Psoas muscle (tissue), 8 donors: Measurements from ENCODE around the gene MOCS1. TPM values are rescaled to one million over a fixed set of nuclear protein-coding genes. Genes with fewer than 3 reads are reported as not detected.

ENCODE experiments used
- ATAC-seq, 4 donors: fragments of 200-7000 bp; cut with Tn5 transposase; one replicate each; pipeline ENCODE4 v1.9.1; 2020; ENCODE audit warnings: moderate library complexity in 3 of 4, mild to moderate bottlenecking in 2 of 4
- DNase-seq, 2 donors: peaks; one replicate each; pipeline ENCODE4 v3.0.0-alpha.2; 2020
- H3K27ac ChIP-seq: fragments of 200-600 bp; one replicate; pipeline ENCODE4 v1.8.0; 2022
- H3K27me3 ChIP-seq, 3 donors: fragments of 200-600 bp in 1 of 3; one replicate each; pipeline versions ENCODE4 v1.6.1 to v1.8.0; 2013 to 2022; ENCODE audit warnings: low read length in 2 of 3, mild to moderate bottlenecking in 2 of 3, moderate library complexity in 1 of 3; ENCODE audit not compliant: insufficient read depth in 3 of 3
- H3K36me3 ChIP-seq, 2 donors: fragments of 200-600 bp in 1 of 2; one replicate each; pipeline versions ENCODE4 v1.6.1 to v1.8.0; 2013 to 2022; ENCODE audit warnings: low read depth in 1 of 2, mild to moderate bottlenecking in 1 of 2, moderate library complexity in 1 of 2; ENCODE audit not compliant: insufficient read depth in 1 of 2
- H3K4me1 ChIP-seq: fragments of 200-600 bp; one replicate; pipeline ENCODE4 v1.8.0; 2022
- H3K4me3 ChIP-seq: fragments of 200-600 bp; one replicate; pipeline ENCODE4 v1.8.0; 2022; ENCODE audit warnings: mild to moderate bottlenecking
- H3K9me3 ChIP-seq: fragments of 200-600 bp; one replicate; pipeline ENCODE4 v1.8.0; 2022
- CTCF ChIP-seq: fragments of 200-600 bp; IDR thresholded peaks from one replicate; pipeline ENCODE4 v1.8.0; 2022; ENCODE audit warnings: antibody characterized with exemption
- WGBS, 3 donors: extraction: QIAGEN DNeasy Blood & Tissue Kit; methylation state at CpG; one replicate each; pipeline versions ENCODE4 v1.1.6 to v1.1.7; 2013; 5-methylcytosine and 5-hydroxymethylcytosine counted together
- intact Hi-C, 2 donors: fragments of 100-400 bp; cut with DNase I; formaldehyde crosslinking; loops; one replicate each; pipeline versions ENCODE4 v1.11.0 to v1.14.2; 2022
- polyA plus RNA-seq, 3 donors: library from polyadenylated mRNA; stranded (reverse); fragments of 200-250 nt; gene quantifications; one replicate each; pipeline ENCODE4 v1.2.3, GENCODE V29; 2013
- total RNA-seq, 4 donors: library from RNA; stranded (reverse); fragmentation: NEBNext Ultra II Directional in 2 of 4; extraction: Animal tissue kit (Norgen Biotek cat#: 25700) in 2 of 4; gene quantifications; one replicate each; pipeline versions ENCODE4 v1.2.1 to v1.2.4, GENCODE V29; 2021 to 2023
- donor health status: healthy with polysubstance abuse.
- donor health status: DM: no; HTN: no; CAD: no; lungs with moderate emphysema.
- donor health status: Bipolar disorder and iron deficiency.
- donor health status: healthy.
- donor health status: DM: yes; HTN: yes; CAD: no.
- donor health status: DM: no; HTN: no; CAD: no.
- donor health status: DM: no; HTN: no; CAD: no.
- donor health status: DM: yes; HTN: yes; CAD: no.

MOCS1 gene
- total and polyA plus RNA-seq, 7 donors, result 17.3 to 44.2 (median 32.5) TPM

DNA sequence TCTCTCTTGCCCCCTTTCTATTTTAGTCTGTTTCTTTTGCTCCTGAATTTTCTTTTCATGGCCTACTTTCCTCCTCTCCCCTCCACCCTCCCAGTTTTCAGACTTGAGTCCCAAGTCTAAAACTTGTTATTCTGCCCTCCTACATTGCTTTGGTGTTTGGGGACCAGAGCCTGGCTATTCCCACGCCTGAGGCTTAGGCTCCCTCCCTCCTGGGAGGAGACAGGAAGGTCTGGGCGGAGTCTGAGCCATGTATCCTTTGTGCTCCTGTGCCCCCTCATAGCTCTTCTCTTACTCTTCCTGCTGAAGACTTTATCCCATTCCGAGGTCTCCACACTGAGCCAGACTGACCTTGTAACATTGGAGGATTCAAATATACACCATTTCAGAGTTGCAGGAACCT is 72.6 kb downstream of the MOCS1 start:
- Histone ChIP-seq H3K4me1 (no peaks in the 10 kb centered on the region), H3K4me3 (no peak overlapping the region), H3K9me3 (no peaks in the 10 kb centered on the region), H3K27ac (no peak overlapping the region), H3K27me3 (no peaks in the 10 kb centered on the region), H3K36me3 (peaks cover 4 to 48% of the 10 kb centered on the region in 2 donors)
- no peak for TF ChIP-seq CTCF
- intact Hi-C loops, result no loop called here
- no peak for DNase-seq
- no peak for ATAC-seq
- WGBS, 3 donors, result 72 to 77% (median 72%) methylated on average over 3 of the region's 3 CpGs

GRCh38 chr6:39859025-39859424 is 75.2 kb downstream of the MOCS1 start:
- ATAC-seq (no peak), DNase-seq (no peak)
- TF ChIP-seq CTCF, result no peak
- Histone ChIP-seq H3K27ac (no peak overlapping the region), H3K9me3 (no peaks in the 10 kb centered on the region), H3K4me3 (no peak overlapping the region), H3K27me3 (no peaks in the 10 kb centered on the region), H3K4me1 (no peaks in the 10 kb centered on the region), H3K36me3 (peaks cover 4 to 48% of the 10 kb centered on the region in 2 donors)
- WGBS, 3 donors, result 90 to 100% (median 93%) methylated on average over 2 of the region's 2 CpGs
- intact Hi-C loops, result no loop called here

GRCh38 chr6:39855356-39855995 is 78.8 kb downstream of the MOCS1 start:
- no peaks in the 10 kb centered on the region for H3K9me3 ChIP-seq
- H3K4me3 ChIP-seq, result no peak overlapping the region
- no peak overlapping the region for H3K27ac ChIP-seq
- no peak for DNase-seq
- no peak for TF ChIP-seq CTCF
- peaks cover 7% of the 10 kb centered on the region for H3K4me1 ChIP-seq
- peak in 1 of 4 donors; percentile 31 for ATAC-seq
- no peaks in the 10 kb centered on the region for H3K27me3 ChIP-seq
- peaks cover 4 to 29% of the 10 kb centered on the region in 2 donors for H3K36me3 ChIP-seq
- intact Hi-C loops, result no loop called here
- WGBS, 3 donors, result 70 to 78% (median 76%) methylated on average over 7 of the region's 7 CpGs

Other genes starting within 250 kb of the MOCS1 start
- under 1 TPM in 2 of 4 donors, not detected in 2; 0.14 to 0.17 TPM for gene KIF6, start 209.1 kb downstream of the MOCS1 start, total RNA-seq
- under 1 TPM; 0.03 to 0.09 (median 0.08) TPM for gene KIF6, start 209.1 kb downstream of the MOCS1 start, polyA plus RNA-seq
- 10 to 100 TPM; 10.7 to 67.1 (median 23.4) TPM for gene DAAM2, start 142.1 kb downstream of the MOCS1 start, total RNA-seq
- 10 to 100 TPM in 2 of 3 donors, 1 to 10 TPM in 1; 7.0 to 43.8 (median 31.4) TPM for gene DAAM2, start 142.1 kb downstream of the MOCS1 start, polyA plus RNA-seq